ENCODE measurements around the gene GNG8.

DNA sequence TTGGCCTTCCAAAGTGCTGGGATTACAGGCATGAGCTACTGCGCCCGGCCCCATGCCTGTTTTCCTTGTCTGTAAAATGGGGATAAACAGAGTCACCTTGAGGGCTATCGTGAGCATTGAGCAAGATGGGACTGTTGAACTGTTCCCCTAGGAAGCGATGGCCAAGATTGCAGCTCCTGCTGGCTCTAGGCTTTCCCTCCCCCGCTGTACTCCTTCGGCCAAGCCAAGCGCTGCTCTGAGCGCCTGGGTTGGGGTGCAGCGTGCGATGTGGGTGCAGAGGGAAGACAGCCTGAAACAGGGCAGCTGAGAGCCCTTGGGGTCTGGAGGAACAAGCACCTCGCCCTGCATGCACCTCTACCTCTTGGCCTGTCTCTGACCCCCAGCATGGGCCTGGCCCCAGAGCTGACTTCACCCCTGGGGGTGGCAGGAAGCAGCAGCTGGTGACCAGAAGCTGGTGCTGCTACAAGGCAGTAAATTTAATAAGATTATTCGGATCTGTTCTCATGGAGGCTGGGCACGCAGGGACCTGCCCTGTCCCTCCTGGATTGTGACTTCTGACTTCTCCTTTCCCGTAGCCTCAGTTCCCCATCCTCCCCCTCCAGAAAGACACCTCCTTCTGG, 5.3 kb downstream of the GNG8 start:
- TF ChIP-seq POLR2A (IDR thresholded peaks at IDR 0.05; ENCODE audit: low read length) = no peak
- no peak for TF ChIP-seq GATA1 (IDR thresholded peaks at IDR 0.05; ENCODE audit: low read depth, low read length)
